Measurements from ENCODE around the gene ICE1. TPM values are rescaled to one million over a fixed set of nuclear protein-coding genes. Genes with fewer than 3 reads are reported as not detected.

The ICE1 gene
- total RNA-seq, 2 experiments from 2014 or later = 37.6 to 39.1 TPM

GRCh38 chr5:5374009-5374715 lies 48.3 kb upstream of the ICE1 start:
- ChIA-PET CTCF (no interaction called here), POLR2A (no interaction called here)
- H3K36me3 ChIP-seq (ENCODE audit: insufficient read depth, low read length) = no peaks in the 10 kb centered on the region
- H3K4me3 Mint-ChIP-seq = no peak overlapping the region
- intact Hi-C loops (cut with DNase I, micrococcal nuclease) = no loop called here
- H3K27ac Mint-ChIP-seq = no peak overlapping the region
- no peaks in the 10 kb centered on the region for H3K36me3 Mint-ChIP-seq (ENCODE audit: low read depth)
- DNase-seq (no peak), ATAC-seq (ENCODE audit: poor library complexity) (no peak)
- H3K4me3 ChIP-seq (ENCODE audit: low read length) = no peak overlapping the region
- H3K4me1 ChIP-seq (ENCODE audit: insufficient read depth, low read length) = no peaks in the 10 kb centered on the region
- no peaks in the 10 kb centered on the region for H3K27me3 Mint-ChIP-seq
- no peak for TF ChIP-seq CTCF (IDR thresholded peaks at IDR 0.05)
- no peaks in the 10 kb centered on the region for H3K9me3 Mint-ChIP-seq
- H3K27me3 ChIP-seq (ENCODE audit: control insufficient read depth in 1 of 2, insufficient read depth in 2 of 2, low read length in 2 of 2) = no peaks in the 10 kb centered on the region
- H3K9me3 ChIP-seq (ENCODE audit: control insufficient read depth in 1 of 2, insufficient read depth in 1 of 2, low read length in 2 of 2) = peaks cover 0 to 5% of the 10 kb centered on the region in 2 experiments
- no peak overlapping the region for H3K27ac ChIP-seq (ENCODE audit: low read depth in 1 of 2, low read length in 2 of 2)
- no peaks in the 10 kb centered on the region for H3K4me1 Mint-ChIP-seq (ENCODE audit: low read depth)

- Mint-ChIP-seq H3K4me1 (ENCODE audit: low read depth) (no peaks in the 10 kb centered on the region), H3K27me3 (no peaks in the 10 kb centered on the region), H3K4me3 (no peak overlapping the region), H3K27ac (no peak overlapping the region), H3K36me3 (ENCODE audit: low read depth) (no peaks in the 10 kb centered on the region), H3K9me3 (no peaks in the 10 kb centered on the region)
- Histone ChIP-seq H3K4me3 (ENCODE audit: low read length) (no peak overlapping the region), H3K27ac (ENCODE audit: low read depth in 1 of 2, low read length in 2 of 2) (no peak overlapping the region), H3K36me3 (ENCODE audit: insufficient read depth, low read length) (no peaks in the 10 kb centered on the region), H3K9me3 (ENCODE audit: control insufficient read depth in 1 of 2, insufficient read depth in 1 of 2, low read length in 2 of 2) (peaks cover 0 to 5% of the 10 kb centered on the region in 2 experiments), H3K27me3 (ENCODE audit: control insufficient read depth in 1 of 2, insufficient read depth in 2 of 2, low read length in 2 of 2) (no peaks in the 10 kb centered on the region), H3K4me1 (ENCODE audit: insufficient read depth, low read length) (no peaks in the 10 kb centered on the region)
- no peak for TF ChIP-seq CTCF (IDR thresholded peaks at IDR 0.05)
- POLR2A ChIA-PET = no interaction called here
- DNase-seq (no peak), ATAC-seq (ENCODE audit: poor library complexity) (no peak)
- CTCF ChIA-PET = no interaction called here
- intact Hi-C loops (cut with DNase I, micrococcal nuclease) = no loop called here
These were observed 44.7 kb upstream of the ICE1 start for GRCh38 chr5:5377780-5378179.

- no peaks in the 10 kb centered on the region for H3K9me3 Mint-ChIP-seq
- H3K4me1 ChIP-seq (ENCODE audit: insufficient read depth, low read length) = no peaks in the 10 kb centered on the region
- no peak overlapping the region for H3K27ac Mint-ChIP-seq
- H3K36me3 ChIP-seq (ENCODE audit: insufficient read depth, low read length) = no peaks in the 10 kb centered on the region
- H3K4me1 Mint-ChIP-seq (ENCODE audit: low read depth) = no peaks in the 10 kb centered on the region
- POLR2A ChIA-PET = no interaction called here
- intact Hi-C loops (cut with DNase I, micrococcal nuclease) = no loop called here
- H3K4me3 ChIP-seq (ENCODE audit: low read length) = no peak overlapping the region
- no peaks in the 10 kb centered on the region for H3K36me3 Mint-ChIP-seq (ENCODE audit: low read depth)
- no peak for TF ChIP-seq CTCF (IDR thresholded peaks at IDR 0.05)
- CTCF ChIA-PET = no interaction called here
- ATAC-seq (ENCODE audit: poor library complexity) (no peak), DNase-seq (no peak)
- H3K27me3 ChIP-seq (ENCODE audit: control insufficient read depth in 1 of 2, insufficient read depth in 2 of 2, low read length in 2 of 2) = no peaks in the 10 kb centered on the region
- H3K9me3 ChIP-seq (ENCODE audit: control insufficient read depth in 1 of 2, insufficient read depth in 1 of 2, low read length in 2 of 2) = peaks cover 0 to 5% of the 10 kb centered on the region in 2 experiments
- no peaks in the 10 kb centered on the region for H3K27me3 Mint-ChIP-seq
- H3K4me3 Mint-ChIP-seq = no peak overlapping the region
- H3K27ac ChIP-seq (ENCODE audit: low read depth in 1 of 2, low read length in 2 of 2) = no peak overlapping the region
These were observed 43.9 kb upstream of the ICE1 start for GRCh38 chr5:5378531-5378930.

Data from CD4-positive, alpha-beta T cell (primary cell).